Fibroblast of skin of left quadriceps (primary cell): ENCODE measurements around the gene PDXP.

Source experiments
- DNase-seq, 2 experiments: peaks; one replicate each; pipeline ENCODE4 v3.0.0-alpha.2; 2013; ENCODE audit warnings: low read depth in 2 of 2

The PDXP gene

GRCh38 chr22:37697538-37697835 lies 39.0 kb downstream of the PDXP start:
- DNase-seq: no peak

DNA sequence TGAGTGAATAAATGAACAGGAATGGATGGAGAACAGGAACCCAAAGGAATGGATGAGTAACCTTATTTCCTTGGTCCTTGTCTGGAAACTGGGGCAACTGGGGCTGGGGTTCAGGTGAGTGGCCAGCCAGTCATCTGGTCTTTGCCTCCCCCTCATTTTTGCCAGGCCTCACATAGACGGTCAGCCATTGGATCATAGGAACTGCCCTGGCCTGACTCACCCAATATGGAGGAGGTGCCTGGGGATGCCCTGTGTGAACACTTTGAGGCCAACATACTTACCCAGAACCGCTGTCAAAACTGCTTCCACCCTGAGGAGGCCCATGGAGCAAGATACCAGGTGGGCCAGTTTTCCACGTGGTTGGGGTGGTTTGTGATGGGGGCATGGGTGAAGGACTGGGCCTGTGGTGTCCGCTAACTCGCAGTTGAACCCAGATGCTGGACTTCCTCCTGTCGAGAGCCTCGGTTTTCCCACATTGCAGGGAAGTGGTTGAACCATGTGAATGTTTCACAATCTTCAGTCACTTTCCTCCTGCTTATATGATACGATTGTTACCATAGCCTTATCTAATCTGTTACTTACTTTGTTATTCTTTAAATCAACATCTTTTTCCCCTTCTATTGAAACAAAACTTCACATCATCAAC lies 42.7 kb downstream of the PDXP start:
- DNase-seq: no peak

DNA sequence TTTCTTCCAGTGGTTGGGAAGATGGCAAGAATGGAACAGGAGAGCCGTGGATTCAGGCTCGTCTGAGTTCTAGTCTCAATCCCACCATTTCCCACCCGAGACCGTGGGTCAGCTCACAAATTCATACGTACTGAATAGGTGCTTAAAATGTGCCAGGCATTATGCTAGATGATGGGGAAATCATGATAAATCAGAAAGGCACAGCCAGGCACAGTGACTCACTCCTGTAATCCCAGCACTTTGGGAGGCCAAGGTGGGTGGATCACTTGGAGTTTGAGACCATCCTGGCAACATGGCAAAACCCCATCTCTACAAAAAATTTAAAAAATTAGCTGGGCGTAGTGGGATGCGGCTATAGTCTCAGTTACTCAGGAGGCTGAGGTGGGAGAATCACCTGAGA lies 45.4 kb downstream of the PDXP start:
- no peak for DNase-seq

- no peak for DNase-seq
Observed at GRCh38 chr22:37704645-37705044, 46.1 kb downstream of the PDXP start.

DNA sequence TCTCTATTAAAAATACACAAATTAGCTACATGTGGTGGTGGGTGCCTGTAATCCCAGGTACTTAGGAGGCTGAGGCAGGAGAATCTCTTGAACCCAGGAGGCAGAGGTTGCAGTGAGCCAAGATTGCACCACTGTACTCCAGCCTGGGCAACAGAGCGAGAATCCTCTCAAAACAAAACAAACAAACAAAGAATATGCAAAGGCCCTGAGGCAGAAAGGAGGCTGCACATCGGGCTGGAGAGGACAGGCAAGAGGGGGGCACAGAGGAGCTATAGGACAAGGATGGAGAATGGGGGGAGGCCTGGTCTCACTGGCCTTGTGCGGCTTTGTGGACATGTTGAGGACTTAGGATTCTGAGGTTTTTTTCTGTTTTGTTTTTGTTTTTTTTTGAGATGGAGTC lies 46.7 kb downstream of the PDXP start:
- DNase-seq: no peak

DNA sequence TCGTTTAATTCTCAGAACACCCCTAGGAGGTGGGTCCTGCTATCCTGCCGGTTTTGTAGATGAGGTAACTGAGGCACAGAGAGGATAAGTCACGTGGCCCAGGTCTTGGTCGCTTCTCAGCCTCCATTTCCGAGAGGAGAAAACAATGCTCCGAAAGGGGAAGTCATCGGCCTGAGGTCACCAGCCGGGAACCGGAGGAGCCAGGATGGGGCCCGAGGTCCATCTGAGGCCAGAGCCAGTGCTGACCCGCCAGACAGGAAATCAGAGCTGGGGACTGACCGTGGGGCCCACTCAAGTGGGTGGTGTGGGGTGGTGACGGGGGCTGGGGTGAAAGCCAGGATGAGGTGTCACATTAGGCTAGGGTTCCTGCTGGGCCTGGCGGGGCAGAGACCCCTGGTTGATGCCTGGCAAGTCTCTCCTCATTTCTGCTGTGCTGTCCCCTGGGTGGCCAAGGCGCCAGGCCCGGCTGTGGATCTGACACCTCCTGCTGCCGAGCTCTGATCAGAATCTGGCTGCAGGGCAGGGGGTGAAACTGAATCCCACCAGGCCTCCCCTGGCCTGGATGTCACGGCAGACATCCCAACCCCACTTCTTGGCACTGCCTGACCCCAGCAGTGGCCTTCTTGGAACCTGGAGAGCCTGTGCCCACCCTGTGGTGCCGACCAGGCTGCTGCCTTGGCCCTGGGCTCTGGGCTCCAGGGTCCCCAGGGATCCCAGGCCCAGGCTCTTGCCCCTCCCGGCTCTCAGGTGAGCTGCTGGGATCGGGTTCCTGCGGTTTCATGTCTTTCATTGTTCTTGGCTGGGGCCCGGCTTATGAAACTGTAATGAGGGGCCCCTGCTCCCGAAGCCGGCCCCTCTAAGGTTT lies 50.3 kb downstream of the PDXP start:
- DNase-seq: no peak

DNA sequence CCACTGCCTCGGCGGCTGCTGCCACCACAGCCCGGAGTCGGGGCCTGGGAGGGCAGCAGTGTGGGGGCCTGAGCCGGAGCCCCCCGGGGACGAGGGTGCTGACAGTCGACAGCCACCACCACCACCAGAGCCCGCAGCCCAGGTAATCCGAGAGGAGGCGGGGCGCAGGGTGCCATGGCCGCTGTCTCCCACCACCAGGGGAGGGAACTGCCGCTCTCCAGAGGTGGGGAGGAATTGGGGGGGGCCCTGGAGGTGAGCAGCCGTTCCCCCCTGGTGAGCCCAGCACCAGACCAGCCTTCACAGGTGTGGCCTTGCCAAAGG lies 50.9 kb downstream of the PDXP start:
- no peak for DNase-seq

- DNase-seq: no peak
Observed at GRCh38 chr22:37710675-37711074, 52.2 kb downstream of the PDXP start.

DNA sequence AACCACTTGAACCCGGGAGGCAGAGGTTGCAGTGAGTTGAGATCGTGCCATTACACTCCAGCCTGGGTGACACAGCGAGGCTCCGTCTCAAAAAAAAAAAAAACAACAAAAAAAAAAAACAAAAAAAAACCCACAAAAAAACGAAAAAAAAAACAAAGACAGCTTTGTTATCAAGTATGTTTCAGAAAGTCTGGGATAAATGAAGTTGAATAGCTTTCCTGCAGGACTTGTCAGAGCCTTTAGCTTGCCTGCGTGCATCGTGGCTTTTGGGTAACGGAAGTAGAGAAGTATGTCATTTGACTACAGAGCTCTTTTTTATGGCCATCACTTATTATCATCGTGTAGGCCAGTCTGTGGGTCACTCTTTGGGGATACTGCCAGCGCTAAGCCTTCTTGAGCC lies 53.0 kb downstream of the PDXP start:
- DNase-seq: no peak

- DNase-seq: no peak
Observed at GRCh38 chr22:37713761-37714160, 55.2 kb downstream of the PDXP start.

- DNase-seq: no peak
Observed at GRCh38 chr22:37714634-37715033, 56.1 kb downstream of the PDXP start.

DNA sequence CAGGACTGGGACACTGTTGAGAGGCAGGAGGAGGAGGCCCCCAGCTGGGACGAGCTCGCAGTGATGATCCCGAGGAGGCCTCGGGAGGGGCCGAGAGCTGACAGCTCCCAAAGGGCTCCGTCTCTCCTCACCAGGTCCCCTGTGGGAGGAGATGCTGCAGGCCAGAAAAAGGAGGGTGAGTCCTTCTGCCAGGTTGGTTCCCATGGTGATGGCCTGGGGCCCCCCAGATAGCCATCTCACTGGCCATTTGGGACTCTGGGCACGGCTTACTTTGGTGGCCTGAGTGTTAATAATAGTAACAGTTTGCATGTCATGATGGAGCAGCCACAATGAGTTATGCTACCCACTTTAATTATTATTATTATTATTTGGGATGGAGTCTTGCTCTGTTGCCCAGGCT lies 57.2 kb downstream of the PDXP start:
- no peak for DNase-seq
